K562 treated with DMSO at 1 percent for 48 hours (cell line): ENCODE results near the gene MREG. TPM values are rescaled to one million over a fixed set of nuclear protein-coding genes. Genes with fewer than 3 reads are reported as not detected.

Experiments used
- total RNA-seq: library from RNA; unstranded; fragments of 300-600 nt; gene quantifications from 2 replicates; pipeline ENCODE4 v1.2.3, GENCODE V29; 2022; ENCODE audit warnings: low replicate concordance; ENCODE audit errors: extremely low read depth

MREG gene
- total RNA-seq, result not detected in 2 replicates

GRCh38 chr2:216013080-216013909, at the start of gene MREG:
Gene MREG (minus strand): TSS chr2:216013551. CDS start chr2:216013327, 224 bp downstream.

Other genes with a start within 250 kb of the MREG start
- gene PECR, start 68.3 kb upstream of the MREG start, total RNA-seq, result not detected in 2 replicates
- not detected in 2 replicates for gene TMEM169, start 68.4 kb upstream of the MREG start, total RNA-seq
- gene XRCC5, start 95.8 kb upstream of the MREG start, total RNA-seq, result not detected in 2 replicates